Right lobe of liver (tissue), 4 donors: ENCODE measurements around the gene LRBA.

Source experiments
- CTCF ChIP-seq, 4 donors: fragments of 200-600 bp in 3 of 4; fragments of 450-650 bp in 1 of 4; IDR thresholded peaks; one replicate each; pipeline versions ENCODE4 v1.5.1 to v1.8.0; 2016 to 2022; ENCODE audit warnings: antibody characterized with exemption in 4 of 4, mild to moderate bottlenecking in 2 of 4
- POLR2A ChIP-seq: fragments of 450-650 bp; IDR thresholded peaks from one replicate; pipeline ENCODE4 v1.6.1; 2017; ENCODE audit warnings: antibody characterized with exemption, mild to moderate bottlenecking
- donor health status: DM: no; HTN: no; CAD: no.
- donor health status: DM: no; HTN: no; CAD: no.
- donor health status: DM: no; HTN: yes; CAD: no.

DNA sequence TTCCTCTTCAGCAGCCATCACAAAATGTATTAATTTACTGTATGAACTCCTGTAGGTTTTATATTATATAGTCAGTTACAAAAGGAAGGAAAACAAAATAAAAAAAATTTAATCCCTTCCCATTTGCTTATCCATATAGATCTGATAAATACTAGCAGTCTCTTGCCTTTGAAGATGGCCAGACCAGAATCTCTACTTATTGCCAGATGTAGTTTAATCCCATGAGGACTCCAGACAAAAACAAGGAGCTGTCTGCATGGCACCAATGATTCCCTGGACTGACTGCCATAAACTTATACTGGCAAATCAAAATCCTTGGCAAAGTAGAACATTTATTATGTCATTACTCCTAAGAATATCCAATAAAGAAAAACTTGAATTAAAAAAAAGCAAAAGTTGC is 656.4 kb downstream of the LRBA start:
- TF ChIP-seq POLR2A: no peak
- no peak for TF ChIP-seq CTCF (IDR thresholded peaks at IDR 0.05)
